HFFc6 (cell line): ENCODE measurements around the gene NXNL1. TPM values are rescaled to one million over a fixed set of nuclear protein-coding genes. Genes with fewer than 3 reads are reported as not detected.

Experiments
- DNase-seq: peaks from one replicate; pipeline ENCODE4 v3.0.0-alpha.2; 2018
- H3K27ac Mint-ChIP-seq: 2 replicates; pipeline ENCODE4 v1.8.0; 2020; ENCODE audit warnings: mild to moderate bottlenecking, mixed read lengths
- H3K27me3 Mint-ChIP-seq: 2 replicates; pipeline ENCODE4 v1.8.0; 2021; ENCODE audit warnings: mild to moderate bottlenecking, moderate library complexity, mixed read lengths; ENCODE audit not compliant: insufficient read depth
- H3K36me3 Mint-ChIP-seq: 2 replicates; pipeline ENCODE4 v1.8.0; 2021; ENCODE audit warnings: low read depth, mixed read lengths
- H3K4me1 Mint-ChIP-seq: 2 replicates; pipeline ENCODE4 v1.8.0; 2020; ENCODE audit warnings: low read depth, mixed read lengths
- H3K4me3 Mint-ChIP-seq: 2 replicates; pipeline ENCODE4 v1.8.0; 2020; ENCODE audit warnings: mild to moderate bottlenecking, moderate library complexity, mixed read lengths
- H3K9me3 Mint-ChIP-seq: 2 replicates; pipeline ENCODE4 v1.8.0; 2020; ENCODE audit warnings: mild to moderate bottlenecking, mixed read lengths
- total RNA-seq, 6 experiments: library from RNA; stranded (reverse); fragmentation: NEBNext Ultra II Directional; extraction: Animal tissue kit (Norgen Biotek cat#: 25700); gene quantifications; 2 replicates in 1 of 6; 3 replicates in 5 of 6; pipeline ENCODE4 v1.2.3, GENCODE V29; 2021
- TF ChIP-seq, protein P1 (sequence below): fragments of 200-600 bp; sonication (generic); IDR thresholded peaks from 2 replicates; pipeline ENCODE4 v1.5.0; 2021; ENCODE audit warnings: antibody characterized with exemption, mild to moderate bottlenecking

The NXNL1 gene
- total RNA-seq, 6 experiments from 2014 or later = not detected

DNA sequence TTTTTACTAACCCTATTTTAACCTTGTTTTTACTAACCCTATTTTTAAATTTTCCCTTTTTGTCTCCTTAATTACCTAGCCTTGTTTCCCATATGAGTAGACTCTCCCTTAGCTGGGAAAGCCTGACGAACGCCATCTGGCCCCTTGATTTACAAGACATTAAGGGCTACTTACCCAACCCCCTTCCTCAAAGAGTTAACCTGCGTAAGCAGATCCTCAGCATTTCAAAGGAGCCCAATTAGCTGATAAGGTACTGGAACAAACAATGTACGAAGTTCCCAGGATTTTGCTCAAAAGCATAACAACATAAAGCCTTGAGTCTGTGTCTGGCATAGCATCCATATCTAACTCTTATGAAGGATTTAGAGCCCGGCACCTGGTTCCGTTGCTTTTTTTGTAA is 45.6 kb downstream of the NXNL1 start:
- peaks cover 5% of the 10 kb centered on the region for H3K27me3 Mint-ChIP-seq
- no peak overlapping the region for H3K27ac Mint-ChIP-seq
- DNase-seq = no peak
- H3K9me3 Mint-ChIP-seq = no peaks in the 10 kb centered on the region
- no peaks in the 10 kb centered on the region for H3K36me3 Mint-ChIP-seq
- TF ChIP-seq, protein P1, sequence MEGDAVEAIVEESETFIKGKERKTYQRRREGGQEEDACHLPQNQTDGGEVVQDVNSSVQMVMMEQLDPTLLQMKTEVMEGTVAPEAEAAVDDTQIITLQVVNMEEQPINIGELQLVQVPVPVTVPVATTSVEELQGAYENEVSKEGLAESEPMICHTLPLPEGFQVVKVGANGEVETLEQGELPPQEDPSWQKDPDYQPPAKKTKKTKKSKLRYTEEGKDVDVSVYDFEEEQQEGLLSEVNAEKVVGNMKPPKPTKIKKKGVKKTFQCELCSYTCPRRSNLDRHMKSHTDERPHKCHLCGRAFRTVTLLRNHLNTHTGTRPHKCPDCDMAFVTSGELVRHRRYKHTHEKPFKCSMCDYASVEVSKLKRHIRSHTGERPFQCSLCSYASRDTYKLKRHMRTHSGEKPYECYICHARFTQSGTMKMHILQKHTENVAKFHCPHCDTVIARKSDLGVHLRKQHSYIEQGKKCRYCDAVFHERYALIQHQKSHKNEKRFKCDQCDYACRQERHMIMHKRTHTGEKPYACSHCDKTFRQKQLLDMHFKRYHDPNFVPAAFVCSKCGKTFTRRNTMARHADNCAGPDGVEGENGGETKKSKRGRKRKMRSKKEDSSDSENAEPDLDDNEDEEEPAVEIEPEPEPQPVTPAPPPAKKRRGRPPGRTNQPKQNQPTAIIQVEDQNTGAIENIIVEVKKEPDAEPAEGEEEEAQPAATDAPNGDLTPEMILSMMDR = no peak
- H3K4me3 Mint-ChIP-seq = peak overlapping the region; percentile 65; the same call in 1 of the 2 replicates
- H3K4me1 Mint-ChIP-seq = peaks cover 36% of the 10 kb centered on the region

DNA sequence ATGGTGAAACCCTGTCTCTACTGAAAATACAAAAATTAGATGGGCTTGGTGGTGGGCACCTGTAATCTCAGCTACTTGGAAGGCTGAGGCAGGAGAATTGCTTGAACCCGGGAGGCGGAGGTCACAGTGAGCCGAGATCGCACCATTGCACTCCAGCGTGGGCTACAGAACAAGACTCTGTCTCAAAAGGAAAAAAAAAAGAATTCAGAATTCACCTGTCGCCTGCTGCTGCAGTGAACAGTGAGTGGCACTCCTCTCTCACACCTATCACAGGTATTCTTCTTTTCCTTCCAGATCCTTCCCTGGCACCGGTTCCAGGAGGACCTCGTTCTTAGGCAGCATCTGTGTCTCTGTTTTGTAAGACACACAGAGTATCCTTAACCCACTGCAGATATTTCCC is 46.6 kb downstream of the NXNL1 start:
- H3K9me3 Mint-ChIP-seq = no peaks in the 10 kb centered on the region
- TF ChIP-seq, protein P1 = no peak
- peaks cover 31% of the 10 kb centered on the region for H3K4me1 Mint-ChIP-seq
- H3K36me3 Mint-ChIP-seq = no peaks in the 10 kb centered on the region
- no peak for DNase-seq
- H3K27ac Mint-ChIP-seq = no peak overlapping the region
- no peak overlapping the region for H3K4me3 Mint-ChIP-seq
- H3K27me3 Mint-ChIP-seq = peaks cover 5% of the 10 kb centered on the region

DNA sequence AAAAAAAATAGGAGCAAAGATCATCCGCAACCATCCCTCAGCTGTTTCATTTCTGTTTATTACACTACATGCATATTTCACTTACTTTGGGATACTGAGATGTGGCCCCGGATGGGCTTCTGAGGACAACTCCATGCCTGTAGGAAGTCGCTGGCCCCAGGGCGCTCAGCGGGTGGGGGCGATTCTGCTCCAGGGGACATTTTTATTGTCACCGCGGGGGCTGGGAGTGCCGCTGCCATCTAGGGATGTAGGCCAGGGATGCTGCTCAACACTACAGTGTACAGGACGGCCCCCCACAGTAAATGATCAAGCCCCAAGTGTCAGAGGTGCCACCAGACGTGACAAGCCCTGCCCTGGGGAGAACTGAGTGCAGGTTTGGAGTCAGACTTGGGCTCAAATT is 48.9 kb downstream of the NXNL1 start:
- Mint-ChIP-seq H3K9me3 (no peaks in the 10 kb centered on the region), H3K4me1 (peaks cover 30% of the 10 kb centered on the region), H3K27ac (no peak overlapping the region), H3K36me3 (no peaks in the 10 kb centered on the region), H3K4me3 (peak overlapping the region; percentile 84), H3K27me3 (peaks cover 9% of the 10 kb centered on the region)
- no peak for DNase-seq
- TF ChIP-seq, protein P1 = no peak

DNA sequence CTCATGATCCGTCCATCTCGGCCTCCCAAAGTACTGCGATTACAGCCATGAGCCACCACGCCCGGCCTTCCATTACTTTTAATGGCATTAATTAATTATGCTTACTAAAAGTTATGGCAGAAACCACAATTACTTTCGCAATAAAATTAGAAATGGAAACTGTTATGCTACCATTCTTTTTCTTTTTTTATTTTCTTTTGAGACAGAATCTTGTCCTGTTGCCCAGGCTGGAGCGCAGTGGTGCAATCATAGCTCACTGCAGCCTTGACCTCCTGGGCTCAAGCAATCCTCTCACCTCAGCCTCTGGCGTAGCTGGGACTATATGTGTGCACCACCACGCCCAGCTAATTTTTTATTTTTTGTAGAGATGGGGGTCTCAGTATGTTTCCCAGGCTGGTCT is 50.7 kb downstream of the NXNL1 start:
- TF ChIP-seq, protein P1 = no peak
- Mint-ChIP-seq H3K9me3 (no peaks in the 10 kb centered on the region), H3K27me3 (peaks cover 7% of the 10 kb centered on the region), H3K27ac (no peak overlapping the region), H3K4me1 (peaks cover 22% of the 10 kb centered on the region), H3K36me3 (no peaks in the 10 kb centered on the region), H3K4me3 (no peak overlapping the region)
- DNase-seq = no peak

DNA sequence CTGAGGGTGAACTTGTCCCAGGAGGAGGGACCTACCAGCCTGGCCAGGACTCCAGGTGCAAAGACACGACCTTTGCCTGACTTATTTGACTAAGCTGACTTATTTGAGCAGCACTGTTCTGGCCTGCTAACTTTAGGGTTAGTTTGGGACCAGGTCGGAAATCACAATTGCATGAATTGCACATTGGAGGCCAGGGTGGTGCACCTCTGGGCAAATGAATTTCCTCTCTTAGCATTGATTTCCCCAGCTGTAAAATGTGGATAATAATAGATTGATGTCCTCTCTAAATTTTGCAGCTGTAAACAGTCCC is 53.9 kb downstream of the NXNL1 start:
- peaks cover 5% of the 10 kb centered on the region for H3K27me3 Mint-ChIP-seq
- H3K9me3 Mint-ChIP-seq = no peaks in the 10 kb centered on the region
- H3K4me1 Mint-ChIP-seq = peaks cover 7% of the 10 kb centered on the region
- no peak overlapping the region for H3K27ac Mint-ChIP-seq
- DNase-seq = no peak
- H3K4me3 Mint-ChIP-seq = no peak overlapping the region
- TF ChIP-seq, protein P1 = no peak
- H3K36me3 Mint-ChIP-seq = no peaks in the 10 kb centered on the region
